ENCODE measurements around the gene ABHD1.

Gene ABHD1

GRCh38 chr2:27080140-27080469 is 43.5 kb upstream of the ABHD1 start:
- peaks cover 11 to 14% of the 10 kb centered on the region in 2 experiments for H3K36me3 ChIP-seq (ENCODE audit: control insufficient read depth in 1 of 2, insufficient read depth in 2 of 2, low read depth in 1 of 2, low read length in 2 of 2)
- no peak overlapping the region for H2AFZ ChIP-seq (ENCODE audit: low read depth, low read length)
- 91% methylated on average over 7 of the region's 7 CpGs for WGBS
- peak overlapping the region; percentile 34 for H2AK5ac ChIP-seq (ENCODE audit: low read length, severe bottlenecking)
- H3K9ac ChIP-seq (ENCODE audit: low read length), result peak overlapping the region; percentile 91
- DNase-seq, result no peak
- H3K4ac ChIP-seq (ENCODE audit: low read depth in 1 of 2, low read length in 2 of 2), result peak overlapping the region; percentile 86 to 97
- H2BK12ac ChIP-seq (ENCODE audit: low read length in 2 of 2), result peak overlapping the region; percentile 94
- no peak overlapping the region for H3K27ac ChIP-seq (ENCODE audit: low read length, poor library complexity, severe bottlenecking)
- peak overlapping the region; percentile 95 for H4K91ac ChIP-seq (ENCODE audit: low read length)
- no peaks in the 10 kb centered on the region for H3K79me1 ChIP-seq (replicated peaks; ENCODE audit: low read length, poor library complexity, severe bottlenecking)
- H3K4me1 ChIP-seq (ENCODE audit: control insufficient read depth, insufficient read depth, low read depth, low read length), result peaks cover 17% of the 10 kb centered on the region
- no peaks in the 10 kb centered on the region for H3K27me3 ChIP-seq (ENCODE audit: control insufficient read depth in 1 of 2, insufficient read depth in 1 of 2, low read length in 2 of 2)
- peak overlapping the region in 1 of 2 experiments; percentile 82 for H3K14ac ChIP-seq (ENCODE audit: low read length in 2 of 2)
- no peaks in the 10 kb centered on the region for H3K9me3 ChIP-seq (ENCODE audit: control insufficient read depth, low read length)
- H2BK5ac ChIP-seq (ENCODE audit: low read depth, low read length, poor library complexity, severe bottlenecking), result no peak overlapping the region
- H3K18ac ChIP-seq (ENCODE audit: low read depth in 1 of 2, low read length in 2 of 2), result peak overlapping the region; percentile 35 to 81
- H4K8ac ChIP-seq (ENCODE audit: low read length), result no peak overlapping the region
- H3K23ac ChIP-seq (ENCODE audit: low read length in 2 of 2), result peak overlapping the region in 1 of 2 experiments; percentile 89
- H2BK15ac ChIP-seq (ENCODE audit: low read depth, poor library complexity, severe bottlenecking), result peak overlapping the region; percentile 60
- H2BK120ac ChIP-seq (ENCODE audit: low read depth, low read length), result peak overlapping the region; percentile 45
- no peak overlapping the region for H3K4me2 ChIP-seq (ENCODE audit: low read length, poor library complexity, severe bottlenecking)
- peak overlapping the region in 1 of 2 experiments; percentile 93 for H3K4me3 ChIP-seq (ENCODE audit: insufficient read depth in 1 of 2, low read depth in 1 of 2, low read length in 2 of 2)

GRCh38 chr2:27080603-27080936 is 43.0 kb upstream of the ABHD1 start:
- Histone ChIP-seq H2BK5ac (ENCODE audit: low read depth, low read length, poor library complexity, severe bottlenecking) (no peak overlapping the region), H3K4ac (ENCODE audit: low read depth in 1 of 2, low read length in 2 of 2) (peak overlapping the region; percentile 86 to 97), H2BK120ac (ENCODE audit: low read depth, low read length) (no peak overlapping the region), H3K36me3 (ENCODE audit: control insufficient read depth in 1 of 2, insufficient read depth in 2 of 2, low read depth in 1 of 2, low read length in 2 of 2) (peaks cover 11 to 14% of the 10 kb centered on the region in 2 experiments), H3K9ac (ENCODE audit: low read length) (peak overlapping the region; percentile 91), H3K23ac (ENCODE audit: low read length in 2 of 2) (peak overlapping the region in 1 of 2 experiments; percentile 89), H4K91ac (ENCODE audit: low read length) (peak overlapping the region; percentile 95), H3K9me3 (ENCODE audit: control insufficient read depth, low read length) (no peaks in the 10 kb centered on the region), H3K4me2 (ENCODE audit: low read length, poor library complexity, severe bottlenecking) (peak overlapping the region; percentile 17), H3K18ac (ENCODE audit: low read depth in 1 of 2, low read length in 2 of 2) (peak overlapping the region; percentile 45 to 81), H3K14ac (ENCODE audit: low read length in 2 of 2) (peak overlapping the region in 1 of 2 experiments; percentile 82), H2AFZ (ENCODE audit: low read depth, low read length) (no peak overlapping the region), H3K79me1 (replicated peaks; ENCODE audit: low read length, poor library complexity, severe bottlenecking) (no peaks in the 10 kb centered on the region), H2BK15ac (ENCODE audit: low read depth, poor library complexity, severe bottlenecking) (peak overlapping the region; percentile 26), H3K4me3 (ENCODE audit: insufficient read depth in 1 of 2, low read depth in 1 of 2, low read length in 2 of 2) (peak overlapping the region in 1 of 2 experiments; percentile 93), H3K4me1 (ENCODE audit: control insufficient read depth, insufficient read depth, low read depth, low read length) (peaks cover 20% of the 10 kb centered on the region), H2AK5ac (ENCODE audit: low read length, severe bottlenecking) (peak overlapping the region; percentile 34), H2BK12ac (ENCODE audit: low read length in 2 of 2) (peak overlapping the region; percentile 94), H3K27ac (ENCODE audit: low read length, poor library complexity, severe bottlenecking) (no peak overlapping the region), H3K27me3 (ENCODE audit: control insufficient read depth in 1 of 2, insufficient read depth in 1 of 2, low read length in 2 of 2) (no peaks in the 10 kb centered on the region), H4K8ac (ENCODE audit: low read length) (peak overlapping the region; percentile 83)
- DNase-seq, result no peak
- WGBS, result 98% methylated on average over 14 of the region's 14 CpGs

- no peak overlapping the region for H2AK5ac ChIP-seq (ENCODE audit: low read length, severe bottlenecking)
- no peak overlapping the region for H3K18ac ChIP-seq (ENCODE audit: low read depth in 1 of 2, low read length in 2 of 2)
- H2BK15ac ChIP-seq (ENCODE audit: low read depth, poor library complexity, severe bottlenecking), result no peak overlapping the region
- H2AFZ ChIP-seq (ENCODE audit: low read depth, low read length), result no peak overlapping the region
- no peak overlapping the region for H4K8ac ChIP-seq (ENCODE audit: low read length)
- no peak overlapping the region for H3K4me3 ChIP-seq (ENCODE audit: insufficient read depth in 1 of 2, low read depth in 1 of 2, low read length in 2 of 2)
- WGBS, result 95% methylated on average over 38 of the region's 38 CpGs
- no peaks in the 10 kb centered on the region for H3K79me1 ChIP-seq (replicated peaks; ENCODE audit: low read length, poor library complexity, severe bottlenecking)
- peaks cover 11 to 14% of the 10 kb centered on the region in 2 experiments for H3K36me3 ChIP-seq (ENCODE audit: control insufficient read depth in 1 of 2, insufficient read depth in 2 of 2, low read depth in 1 of 2, low read length in 2 of 2)
- H3K9ac ChIP-seq (ENCODE audit: low read length), result no peak overlapping the region
- no peak overlapping the region for H3K27ac ChIP-seq (ENCODE audit: low read length, poor library complexity, severe bottlenecking)
- H2BK12ac ChIP-seq (ENCODE audit: low read length in 2 of 2), result peak overlapping the region in 1 of 2 experiments; percentile 24
- peak overlapping the region; percentile 18 for H4K91ac ChIP-seq (ENCODE audit: low read length)
- no peak for DNase-seq
- no peaks in the 10 kb centered on the region for H3K9me3 ChIP-seq (ENCODE audit: control insufficient read depth, low read length)
- no peak overlapping the region for H3K23ac ChIP-seq (ENCODE audit: low read length in 2 of 2)
- no peak overlapping the region for H3K4me2 ChIP-seq (ENCODE audit: low read length, poor library complexity, severe bottlenecking)
- H3K4ac ChIP-seq (ENCODE audit: low read depth in 1 of 2, low read length in 2 of 2), result no peak overlapping the region
- no peaks in the 10 kb centered on the region for H3K27me3 ChIP-seq (ENCODE audit: control insufficient read depth in 1 of 2, insufficient read depth in 1 of 2, low read length in 2 of 2)
- peaks cover 29% of the 10 kb centered on the region for H3K4me1 ChIP-seq (ENCODE audit: control insufficient read depth, insufficient read depth, low read depth, low read length)
- no peak overlapping the region for H3K14ac ChIP-seq (ENCODE audit: low read length in 2 of 2)
- no peak overlapping the region for H2BK5ac ChIP-seq (ENCODE audit: low read depth, low read length, poor library complexity, severe bottlenecking)
- H2BK120ac ChIP-seq (ENCODE audit: low read depth, low read length), result no peak overlapping the region
These were observed 41.4 kb upstream of the ABHD1 start for GRCh38 chr2:27081984-27082772.

- Histone ChIP-seq H2BK15ac (ENCODE audit: low read depth, poor library complexity, severe bottlenecking) (no peak overlapping the region), H2BK120ac (ENCODE audit: low read depth, low read length) (no peak overlapping the region), H3K4ac (ENCODE audit: low read depth in 1 of 2, low read length in 2 of 2) (no peak overlapping the region), H2BK12ac (ENCODE audit: low read length in 2 of 2) (no peak overlapping the region), H3K27ac (ENCODE audit: low read length, poor library complexity, severe bottlenecking) (no peak overlapping the region), H2BK5ac (ENCODE audit: low read depth, low read length, poor library complexity, severe bottlenecking) (no peak overlapping the region), H3K14ac (ENCODE audit: low read length in 2 of 2) (no peak overlapping the region), H3K4me1 (ENCODE audit: control insufficient read depth, insufficient read depth, low read depth, low read length) (peaks cover 30% of the 10 kb centered on the region), H3K23ac (ENCODE audit: low read length in 2 of 2) (no peak overlapping the region), H3K9ac (ENCODE audit: low read length) (no peak overlapping the region), H4K8ac (ENCODE audit: low read length) (no peak overlapping the region), H2AFZ (ENCODE audit: low read depth, low read length) (no peak overlapping the region), H3K9me3 (ENCODE audit: control insufficient read depth, low read length) (no peaks in the 10 kb centered on the region), H4K91ac (ENCODE audit: low read length) (no peak overlapping the region), H3K18ac (ENCODE audit: low read depth in 1 of 2, low read length in 2 of 2) (no peak overlapping the region), H3K4me2 (ENCODE audit: low read length, poor library complexity, severe bottlenecking) (no peak overlapping the region), H3K79me1 (replicated peaks; ENCODE audit: low read length, poor library complexity, severe bottlenecking) (no peaks in the 10 kb centered on the region), H3K27me3 (ENCODE audit: control insufficient read depth in 1 of 2, insufficient read depth in 1 of 2, low read length in 2 of 2) (no peaks in the 10 kb centered on the region), H2AK5ac (ENCODE audit: low read length, severe bottlenecking) (no peak overlapping the region), H3K36me3 (ENCODE audit: control insufficient read depth in 1 of 2, insufficient read depth in 2 of 2, low read depth in 1 of 2, low read length in 2 of 2) (peaks cover 11 to 14% of the 10 kb centered on the region in 2 experiments), H3K4me3 (ENCODE audit: insufficient read depth in 1 of 2, low read depth in 1 of 2, low read length in 2 of 2) (no peak overlapping the region)
- no peak for DNase-seq
- 96% methylated on average over 27 of the region's 27 CpGs for WGBS
These were observed 40.7 kb upstream of the ABHD1 start for GRCh38 chr2:27082773-27083409.
